Measurements from ENCODE around the gene NR1I2. TPM values are rescaled to one million over a fixed set of nuclear protein-coding genes. Genes with fewer than 3 reads are reported as not detected.

Gene NR1I2
- total and polyA plus RNA-seq, 2 donors (not counting 3 experiments of a cell fraction or from before 2014, with no cell fraction given), result 0.03 TPM; not detected in 1

- Histone ChIP-seq H3K27me3 (ENCODE audit: control insufficient read depth in 2 of 2, insufficient read depth in 2 of 2, low read length in 2 of 2) (no peaks in the 10 kb centered on the region), H3K36me3 (ENCODE audit: control insufficient read depth in 2 of 2, extremely low read depth in 1 of 2, insufficient read depth in 2 of 2, low read length in 2 of 2) (no peaks in the 10 kb centered on the region), H2AFZ (ENCODE audit: low read depth, low read length) (peak overlapping the region; percentile 82), H3K27ac (ENCODE audit: insufficient read depth, low read depth, low read length) (peak overlapping the region; percentile 100), H3K9me1 (replicated peaks; ENCODE audit: control insufficient read depth, extremely low read depth, insufficient read depth, low read length) (no peaks in the 10 kb centered on the region), H3K4me3 (replicated peaks in 1 of 3; ENCODE audit: insufficient read depth in 1 of 3, low read depth in 1 of 3, low read length in 3 of 3) (peak overlapping the region in 1 of 3 experiments; percentile 51), H3K9me3 (replicated peaks; ENCODE audit: control insufficient read depth, insufficient read depth, low read length) (no peaks in the 10 kb centered on the region), H4K20me1 (replicated peaks; ENCODE audit: control insufficient read depth, extremely low read depth, insufficient read depth, low read length) (no peaks in the 10 kb centered on the region), H3K4me2 (ENCODE audit: insufficient read depth, low read length) (peak overlapping the region; percentile 92), H3K9ac (replicated peaks; ENCODE audit: extremely low read depth, insufficient read depth, low read length) (peak overlapping the region; percentile 97), H3K79me2 (ENCODE audit: control insufficient read depth, insufficient read depth, low read length) (no peaks in the 10 kb centered on the region), H3K4me1 (ENCODE audit: control insufficient read depth, extremely low read depth, insufficient read depth, low read length) (peaks cover 25% of the 10 kb centered on the region)
- TSS peak; percentile 96 for BruUV-seq (replicated peaks)
- dilution Hi-C loops (cut with MboI; ENCODE audit: extremely low pct_ligation_motif_present, low sequenced_read_pairs), result no loop called here
- intact Hi-C loops (cut with micrococcal nuclease), result loop anchor here (1.0 kb wide), 4 partner anchors 18 to 300 kb away; no protein-coding TSS in a partner anchor
- ChIA-PET CTCF (interaction anchor here (1.3 to 1.4 kb wide), 2 partner anchors 19 to 79 kb away, joined by 3 read pairs; no protein-coding TSS in a partner anchor), POLR2A (interaction anchor here (0.6 to 0.8 kb wide), 2 partner anchors 17 to 136 kb away, joined by 3 to 5 read pairs; no protein-coding TSS in a partner anchor)
- no peak for FAIRE-seq
- no peak for TF ChIP-seq MYC (IDR thresholded peaks at IDR 0.05; ENCODE audit: low read depth, low read length)
- no peak for TF ChIP-seq JUN (IDR thresholded peaks at IDR 0.05; ENCODE audit: borderline replicate concordance, insufficient read depth, insufficient read length, low read depth)
- DNase-seq (ENCODE audit: low read depth, low spot score), result no peak
Observed at GRCh38 chr3:119768668-119769393, 13.1 kb upstream of the NR1I2 start.

- POLR2A ChIA-PET, result interaction anchor here (0.6 kb wide), 1 partner anchor 129 kb away, joined by 13 read pairs; no protein-coding TSS in a partner anchor
Observed at GRCh38 chr3:119769394-119770149, 12.3 kb upstream of the NR1I2 start.

More at GRCh38 chr3:119769394-119770149, 12.3 kb upstream of the NR1I2 start:
- H3K27me3 ChIP-seq (ENCODE audit: control insufficient read depth in 2 of 2, insufficient read depth in 2 of 2, low read length in 2 of 2), result no peaks in the 10 kb centered on the region
- peak overlapping the region; percentile 97 for H3K9ac ChIP-seq (replicated peaks; ENCODE audit: extremely low read depth, insufficient read depth, low read length)
- TF ChIP-seq CTCF (IDR thresholded peaks at IDR 0.05; ENCODE audit: extremely low read depth in 1 of 2, insufficient read depth in 1 of 2, low read depth in 1 of 2, low read length in 2 of 2), result no peak
- TF ChIP-seq FOS (IDR thresholded peaks at IDR 0.05; ENCODE audit: borderline replicate concordance, insufficient read depth, low read length), result peak; percentile 85
- peak; percentile 70 for TF ChIP-seq GATA2 (IDR thresholded peaks at IDR 0.05; ENCODE audit: insufficient read depth, insufficient read length, low read depth, low read length)
- TF ChIP-seq POLR2A (IDR thresholded peaks at IDR 0.05; ENCODE audit: low read depth, low read length), result peak; percentile 48
- no peak for TF ChIP-seq MAX (IDR thresholded peaks at IDR 0.05; ENCODE audit: insufficient read depth, insufficient read length)
- peak; percentile 98 for TF ChIP-seq JUN (IDR thresholded peaks at IDR 0.05; ENCODE audit: borderline replicate concordance, insufficient read depth, insufficient read length, low read depth)
- peak; percentile 79 for TF ChIP-seq POLR2AphosphoS5 (IDR thresholded peaks at IDR 0.05; ENCODE audit: insufficient read depth, low read depth, low read length)
- peak overlapping the region; percentile 82 for H2AFZ ChIP-seq (ENCODE audit: low read depth, low read length)
- dilution Hi-C loops (cut with MboI; ENCODE audit: extremely low pct_ligation_motif_present, low sequenced_read_pairs), result no loop called here
- no peaks in the 10 kb centered on the region for H4K20me1 ChIP-seq (replicated peaks; ENCODE audit: control insufficient read depth, extremely low read depth, insufficient read depth, low read length)
- H3K79me2 ChIP-seq (ENCODE audit: control insufficient read depth, insufficient read depth, low read length), result no peaks in the 10 kb centered on the region
- H3K9me1 ChIP-seq (replicated peaks; ENCODE audit: control insufficient read depth, extremely low read depth, insufficient read depth, low read length), result no peaks in the 10 kb centered on the region
- peak overlapping the region; percentile 92 for H3K4me2 ChIP-seq (ENCODE audit: insufficient read depth, low read length)
- no TSS peak for BruUV-seq (replicated peaks)
- intact Hi-C loops (cut with micrococcal nuclease), result loop anchor here (1.0 kb wide), 6 partner anchors 18 to 326 kb away; no protein-coding TSS in a partner anchor
- peak overlapping the region; percentile 100 for H3K27ac ChIP-seq (ENCODE audit: insufficient read depth, low read depth, low read length)
- peak; percentile 93 for FAIRE-seq
- H3K9me3 ChIP-seq (replicated peaks; ENCODE audit: control insufficient read depth, insufficient read depth, low read length), result no peaks in the 10 kb centered on the region
- CTCF ChIA-PET, result interaction anchor here (1.2 to 1.4 kb wide), 5 partner anchors 12 to 80 kb away, joined by 3 to 5 read pairs (median 3); no protein-coding TSS in a partner anchor
- H3K4me1 ChIP-seq (ENCODE audit: control insufficient read depth, extremely low read depth, insufficient read depth, low read length), result peaks cover 25% of the 10 kb centered on the region
- peak; percentile 99 for DNase-seq (ENCODE audit: low read depth, low spot score)
- peak overlapping the region in 1 of 3 experiments; percentile 51 for H3K4me3 ChIP-seq (replicated peaks in 1 of 3; ENCODE audit: insufficient read depth in 1 of 3, low read depth in 1 of 3, low read length in 3 of 3)
- no peaks in the 10 kb centered on the region for H3K36me3 ChIP-seq (ENCODE audit: control insufficient read depth in 2 of 2, extremely low read depth in 1 of 2, insufficient read depth in 2 of 2, low read length in 2 of 2)
